LNCaP clone FGC (cell line): ENCODE data around the gene SPATA25.

Source experiments
- DNase-seq: peaks from one replicate; pipeline ENCODE4 v3.0.0-alpha.2; 2011; ENCODE audit warnings: low read depth
- H3K4me3 ChIP-seq: 2 replicates; pipeline ENCODE4 v1.5.1; 2011; ENCODE audit warnings: mild to moderate bottlenecking, low read depth, low read length, control low read depth
- CTCF ChIP-seq: IDR thresholded peaks from 2 replicates; pipeline ENCODE4 v1.5.1; 2012; ENCODE audit warnings: mild to moderate bottlenecking; ENCODE audit not compliant: control insufficient read depth, insufficient read depth; ENCODE audit errors: extremely low read depth

Gene SPATA25

GRCh38 chr20:45840700-45841198 is 46.7 kb downstream of the SPATA25 start:
- no peak for DNase-seq
- H3K4me3 ChIP-seq, result no peak overlapping the region
- TF ChIP-seq CTCF, result no peak

GRCh38 chr20:45836841-45837240 is 50.6 kb downstream of the SPATA25 start:
- no peak overlapping the region for H3K4me3 ChIP-seq
- TF ChIP-seq CTCF, result no peak
- no peak for DNase-seq
